ENCODE measurements around the gene TOGARAM1.
"Not testable (repeated sequence)": the region's sequence is repeated elsewhere in the genome, so short reads cannot be mapped to it uniquely, and the experiment has no call there.

TOGARAM1 gene

DNA sequence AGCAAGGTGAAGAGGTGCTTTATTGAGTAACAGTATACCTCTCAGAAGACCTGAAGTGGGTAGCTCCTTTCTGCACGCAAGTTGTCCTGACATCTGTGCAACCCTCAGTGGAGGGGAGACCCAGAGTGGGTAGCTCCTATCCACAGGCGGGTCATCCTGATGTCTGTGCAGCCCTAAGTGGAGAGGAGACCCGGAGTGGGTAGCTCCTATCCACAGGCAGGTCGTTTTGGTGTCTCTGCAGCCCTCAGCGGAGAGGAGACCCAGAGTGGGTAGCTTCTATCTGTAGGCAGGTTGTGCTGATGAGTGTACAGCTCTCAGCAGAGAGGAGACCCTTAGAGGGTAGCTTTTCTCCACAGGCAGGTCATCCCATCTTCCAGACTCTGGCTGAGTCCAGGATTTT is 76.9 kb downstream of the TOGARAM1 start:
- DNase-seq (ENCODE audit: low read depth) = no peak

DNA sequence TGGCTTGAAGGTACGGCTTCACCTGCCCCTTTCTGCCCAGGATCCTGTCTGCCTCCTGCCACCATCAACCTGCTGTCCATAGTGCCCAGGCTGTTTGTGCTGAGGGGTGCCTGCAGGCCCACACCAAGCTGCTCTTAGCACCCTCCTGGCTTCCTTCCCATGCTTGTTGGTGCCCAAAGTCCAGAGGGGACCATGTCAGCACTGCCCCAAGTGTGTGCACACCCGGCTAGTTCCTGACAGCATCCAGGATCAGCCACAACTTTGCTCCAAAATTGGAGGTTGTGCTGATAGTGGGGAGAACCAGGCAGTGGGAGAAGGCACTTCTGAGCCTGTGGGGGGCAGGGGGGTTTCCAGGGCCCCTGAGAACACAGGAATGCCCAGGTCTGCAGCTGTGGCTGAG is 77.4 kb downstream of the TOGARAM1 start:
- DNase-seq (ENCODE audit: low read depth) = no peak

DNA sequence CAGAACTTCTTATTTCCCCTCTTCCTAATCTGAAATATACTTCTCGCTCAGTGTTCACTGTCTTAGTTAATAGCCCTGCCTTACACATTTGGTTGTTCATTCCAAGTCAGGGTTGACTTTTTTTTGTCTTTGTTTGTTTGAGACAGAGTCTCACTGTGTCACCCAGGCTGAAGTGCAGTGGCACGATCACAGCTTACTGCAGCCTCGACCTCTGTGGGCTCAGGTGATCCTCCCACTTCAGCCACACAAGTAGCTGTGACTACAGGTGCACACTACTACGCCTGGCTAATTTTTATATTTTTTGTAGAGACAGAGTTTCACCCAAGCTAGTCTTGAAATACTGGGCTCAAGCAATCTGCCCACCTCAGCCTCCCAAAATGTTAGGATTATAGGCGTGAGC is 79.7 kb downstream of the TOGARAM1 start:
- no peak for DNase-seq (ENCODE audit: low read depth)

DNA sequence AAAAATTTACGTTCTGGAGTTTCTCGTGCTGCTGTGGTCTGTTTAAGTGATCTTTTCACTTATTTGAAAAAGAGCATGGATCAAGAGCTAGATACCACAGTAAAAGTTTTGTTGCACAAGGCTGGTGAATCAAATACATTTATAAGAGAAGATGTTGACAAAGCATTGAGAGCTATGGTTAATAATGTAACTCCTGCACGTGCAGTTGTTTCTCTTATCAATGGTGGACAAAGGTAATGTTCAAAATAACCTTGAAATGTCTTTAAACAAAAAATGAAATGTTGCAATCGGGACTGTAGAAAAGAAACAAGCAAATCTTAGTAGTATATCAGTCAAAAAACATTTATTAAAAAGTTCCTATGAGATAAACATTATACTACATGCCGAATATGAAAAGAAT is 82.6 kb downstream of the TOGARAM1 start:
- no peak for DNase-seq (ENCODE audit: low read depth)

DNA sequence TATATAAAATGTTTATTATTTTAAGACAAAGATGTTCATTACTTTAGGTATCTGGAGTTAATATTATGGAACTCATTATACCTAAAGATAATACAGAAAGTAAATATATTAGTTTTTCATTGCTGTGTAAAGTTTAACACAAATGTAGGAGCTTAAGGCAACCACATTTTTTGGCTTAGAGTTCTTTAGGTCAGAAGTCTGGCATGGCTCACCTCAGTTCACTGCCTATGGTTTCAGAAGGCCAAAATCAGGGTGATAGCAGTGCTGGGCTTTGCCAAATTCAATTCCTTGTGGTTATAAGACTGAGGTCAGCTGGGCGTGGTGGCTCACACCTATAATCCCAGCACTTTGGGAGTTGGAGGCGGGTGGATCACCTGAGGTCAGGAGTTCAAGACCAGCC is 86.4 kb downstream of the TOGARAM1 start:
- no peak for DNase-seq (ENCODE audit: low read depth)

DNA sequence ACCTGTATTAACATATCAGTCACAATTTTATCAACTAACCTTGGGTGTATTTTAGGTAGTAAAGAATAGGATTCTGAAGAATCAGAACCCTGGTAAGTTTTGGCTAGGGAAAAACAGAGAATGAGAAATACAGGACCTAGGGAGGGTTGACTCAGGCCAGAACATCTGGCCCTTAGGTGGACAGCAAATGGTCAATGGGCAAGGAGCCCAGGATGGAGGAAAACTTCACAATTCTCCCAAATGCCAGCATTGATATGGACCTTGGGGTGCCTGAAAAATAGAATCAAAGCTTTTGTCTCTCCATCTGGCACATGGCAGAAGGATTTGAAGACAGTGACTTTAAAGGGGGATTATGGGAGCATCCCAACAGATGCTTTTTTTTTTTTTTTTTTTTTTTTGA is 89.2 kb downstream of the TOGARAM1 start:
- DNase-seq (ENCODE audit: low read depth) = no peak

DNA sequence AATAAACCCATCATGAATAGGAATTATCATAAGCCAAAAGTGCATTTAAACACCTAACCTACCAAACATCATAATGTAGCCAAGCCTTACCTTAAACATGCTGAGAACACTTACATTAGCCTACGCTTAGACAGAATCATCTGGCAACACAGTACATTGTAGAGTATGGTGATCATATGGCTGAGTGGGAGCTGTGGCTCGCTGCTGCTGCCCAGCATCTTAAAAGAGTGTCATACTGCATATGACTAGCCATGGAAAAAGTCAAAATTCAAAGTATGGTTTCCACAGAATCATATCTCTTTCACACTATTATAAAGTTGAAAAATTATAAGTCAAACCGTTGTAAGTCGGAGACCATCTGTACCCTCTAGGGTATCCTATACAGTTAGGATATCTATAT is 89.9 kb downstream of the TOGARAM1 start:
- DNase-seq (ENCODE audit: low read depth) = no peak

DNA sequence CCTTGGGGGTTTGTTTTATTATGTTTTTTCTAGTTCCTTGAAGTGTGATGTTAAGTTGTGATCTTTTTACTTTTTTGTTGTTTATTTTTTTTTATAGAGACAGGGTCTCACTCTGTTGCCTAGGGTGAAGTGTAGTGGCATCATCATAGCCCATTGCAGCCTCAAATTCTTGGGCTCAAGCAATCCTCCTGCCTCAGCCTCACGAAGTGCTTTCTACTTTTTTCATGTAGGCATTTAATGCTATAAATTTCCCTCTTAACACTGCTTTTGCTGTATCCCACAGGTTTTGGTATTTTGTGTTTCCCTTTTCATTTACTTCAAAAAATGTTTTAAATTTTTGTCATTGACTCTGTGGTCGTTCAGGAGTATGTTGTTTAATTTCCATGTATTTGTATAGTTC is 95.4 kb downstream of the TOGARAM1 start:
- DNase-seq (ENCODE audit: low read depth) = no peak

DNA sequence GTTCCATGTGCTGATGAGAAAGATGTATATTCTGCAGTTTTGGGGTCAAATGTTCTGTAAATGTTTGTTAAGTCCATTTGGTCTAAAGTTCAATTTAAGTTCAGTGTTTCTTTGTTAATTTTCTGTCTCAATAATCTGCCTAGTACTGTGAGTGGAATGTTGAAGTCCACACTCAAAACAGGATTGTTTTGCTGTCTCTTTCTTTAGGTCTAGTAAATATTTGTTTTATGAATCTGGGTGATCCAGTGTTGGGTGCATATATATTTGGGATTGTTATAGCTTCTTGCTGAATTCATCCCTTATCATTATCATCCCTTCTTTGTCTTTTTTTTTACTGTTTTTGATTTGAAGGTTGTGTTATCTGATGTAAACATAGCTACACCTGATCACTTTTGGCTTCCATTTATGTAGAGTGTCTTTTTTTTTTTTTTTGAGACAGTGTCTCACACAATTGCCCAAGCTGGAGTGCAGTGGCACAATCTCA is 95.9 kb downstream of the TOGARAM1 start:
- no peak for DNase-seq (ENCODE audit: low read depth)

DNA sequence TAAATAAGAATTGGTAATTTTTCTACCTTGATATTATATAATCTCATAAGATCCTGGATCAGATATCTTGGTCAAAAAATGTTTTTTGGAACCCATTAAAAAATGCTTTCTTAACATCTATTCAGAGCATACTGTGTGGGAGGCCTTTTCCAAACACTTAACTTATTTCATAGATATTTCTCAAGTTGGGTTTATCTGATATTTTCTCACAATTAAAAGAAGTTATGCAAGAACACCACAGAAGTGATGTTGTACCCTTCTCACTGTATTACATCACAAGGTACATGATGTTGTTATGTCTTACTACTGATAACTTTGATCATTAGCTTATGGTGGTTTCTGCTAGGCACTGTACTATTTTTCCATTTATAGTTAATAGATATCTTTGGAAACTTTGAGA is 98.6 kb downstream of the TOGARAM1 start:
- no peak for DNase-seq (ENCODE audit: low read depth)

DNA sequence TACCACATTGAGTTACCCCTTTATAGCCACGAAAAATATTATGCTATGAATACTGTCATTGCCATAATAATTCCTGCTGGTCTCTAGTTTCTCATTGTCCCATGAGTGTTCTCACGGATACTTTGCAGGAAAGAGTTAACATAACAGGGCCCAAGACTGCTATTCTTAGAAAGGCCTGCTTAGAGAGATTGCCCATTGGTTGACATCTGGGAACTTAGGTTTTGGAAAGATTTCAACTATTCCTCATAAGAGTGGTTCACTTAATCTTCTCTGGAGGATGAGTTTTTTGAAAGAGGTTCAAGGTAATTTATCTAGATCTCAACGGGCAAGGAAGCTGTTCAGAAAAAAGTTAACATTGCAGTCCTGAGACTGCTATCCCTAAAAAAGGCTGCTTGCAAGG is 103.5 kb downstream of the TOGARAM1 start:
- DNase-seq (ENCODE audit: low read depth) = no peak

DNA sequence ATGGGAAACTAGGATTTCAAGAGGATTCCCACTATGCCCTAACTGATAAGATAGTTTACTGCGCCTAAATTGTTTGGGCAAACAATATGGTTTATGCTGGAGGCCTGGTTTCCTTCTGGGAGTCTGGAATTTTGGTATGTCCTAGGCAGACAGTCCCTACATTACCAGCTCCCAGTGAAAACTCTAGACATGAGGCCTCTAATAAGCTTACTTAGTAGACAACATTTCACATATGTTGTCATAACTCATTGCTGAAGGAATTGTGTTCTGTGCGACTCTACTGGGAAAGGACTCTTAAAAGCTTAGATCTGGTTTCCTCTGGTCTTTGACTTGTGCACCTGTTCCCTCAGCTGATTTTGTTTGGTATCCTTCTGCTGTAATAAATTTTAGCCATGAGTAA is 104.0 kb downstream of the TOGARAM1 start:
- no peak for DNase-seq (ENCODE audit: low read depth)

DNA sequence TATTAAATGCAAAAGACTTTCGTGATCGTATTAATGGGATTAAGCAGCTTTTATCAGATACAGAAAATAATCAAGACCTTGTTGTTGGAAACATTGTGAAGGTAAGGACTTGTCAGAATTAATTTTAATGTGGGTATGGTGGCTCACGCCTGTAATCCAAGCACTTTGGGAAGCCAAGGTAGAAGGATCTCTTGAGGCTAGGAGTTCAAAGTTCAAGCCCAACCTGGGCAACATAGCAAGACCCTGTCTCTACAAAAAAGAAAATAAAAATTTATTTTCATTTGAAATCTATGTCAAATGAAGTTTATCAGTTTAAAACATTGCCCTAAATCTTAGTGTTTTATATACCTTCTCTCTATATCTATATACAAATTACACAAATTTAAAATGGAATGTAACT is 104.7 kb downstream of the TOGARAM1 start:
- no peak for DNase-seq (ENCODE audit: low read depth)

DNA sequence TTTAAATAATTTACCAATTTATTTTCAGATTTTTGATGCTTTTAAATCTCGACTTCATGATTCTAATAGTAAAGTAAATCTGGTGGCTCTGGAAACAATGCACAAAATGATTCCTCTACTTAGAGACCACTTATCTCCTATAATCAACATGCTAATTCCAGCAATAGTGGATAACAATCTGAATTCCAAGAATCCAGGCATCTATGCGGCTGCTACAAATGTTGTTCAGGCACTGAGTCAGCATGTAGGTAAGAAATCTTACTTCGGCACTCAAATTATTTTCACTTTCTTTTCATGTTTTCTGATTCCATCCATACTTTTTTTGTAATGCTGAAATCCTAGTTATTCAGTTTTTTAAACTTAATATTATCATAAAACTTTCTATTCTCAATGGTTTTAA is 106.4 kb downstream of the TOGARAM1 start:
- DNase-seq (ENCODE audit: low read depth) = no peak

DNA sequence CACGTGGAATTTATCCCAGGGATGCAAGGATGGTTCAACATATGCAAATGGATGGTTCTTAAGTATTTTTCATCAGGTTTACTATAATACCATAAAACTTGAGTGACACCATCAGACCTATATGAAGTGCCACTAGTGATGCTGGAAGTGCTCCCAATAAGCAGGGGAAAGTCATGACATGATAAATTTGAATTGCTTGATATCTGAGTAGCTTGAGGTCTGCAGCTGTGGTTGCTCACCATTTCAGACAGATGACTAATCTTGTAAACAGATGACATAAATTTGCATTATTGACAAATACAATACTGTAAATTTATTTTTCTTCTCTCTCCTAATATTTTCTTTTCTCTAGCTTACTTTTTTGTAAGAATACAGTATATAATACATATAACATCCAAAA is 108.2 kb downstream of the TOGARAM1 start:
- no peak for DNase-seq (ENCODE audit: low read depth)

DNA sequence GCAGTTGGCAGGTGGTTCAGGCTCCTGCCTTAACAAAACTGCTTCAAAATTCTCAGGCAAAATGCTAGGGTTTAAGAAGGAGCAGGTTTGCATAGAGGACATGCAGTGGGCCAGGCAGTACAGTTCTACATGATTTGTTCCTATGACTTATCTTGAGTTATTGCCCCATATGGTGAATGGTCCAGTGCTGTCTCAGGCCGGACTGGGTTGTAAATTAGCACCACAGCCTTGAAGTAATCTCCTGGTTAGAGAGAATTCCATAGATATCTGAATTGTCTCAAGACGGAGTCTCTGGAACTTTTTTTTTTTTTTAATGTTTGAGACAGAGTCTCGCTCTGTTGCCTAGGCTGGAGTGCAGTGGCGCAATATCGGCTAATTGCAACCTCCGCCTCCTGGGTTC is 110.1 kb downstream of the TOGARAM1 start:
- no peak for DNase-seq (ENCODE audit: low read depth)

DNA sequence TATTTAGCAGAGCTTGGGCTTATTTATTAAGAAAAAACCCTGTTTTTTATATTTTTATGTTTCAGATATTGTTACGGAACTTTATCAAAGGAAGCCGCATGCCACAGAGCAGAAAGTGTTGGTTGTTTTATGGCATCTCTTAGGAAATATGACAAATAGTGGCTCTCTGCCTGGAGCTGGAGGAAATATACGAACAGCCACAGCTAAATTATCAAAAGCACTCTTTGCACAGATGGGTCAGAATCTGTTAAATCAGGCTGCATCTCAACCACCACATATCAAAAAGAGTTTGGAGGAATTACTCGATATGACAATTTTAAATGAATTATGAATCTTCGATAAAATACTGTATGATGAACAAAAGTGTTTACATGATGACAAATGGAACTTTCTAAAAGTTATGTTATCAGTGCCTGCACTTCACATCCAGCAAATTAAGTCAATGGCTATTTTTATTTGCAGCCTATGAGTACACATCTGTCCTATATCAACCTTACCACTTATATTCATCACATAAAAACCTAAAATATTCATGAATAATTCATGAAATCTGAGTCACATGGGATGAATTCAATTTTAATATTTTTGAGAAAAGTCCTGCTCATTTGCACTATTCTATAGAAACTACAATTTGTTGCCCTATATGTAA is 111.4 kb downstream of the TOGARAM1 start:
- no peak for DNase-seq (ENCODE audit: low read depth)

DNA sequence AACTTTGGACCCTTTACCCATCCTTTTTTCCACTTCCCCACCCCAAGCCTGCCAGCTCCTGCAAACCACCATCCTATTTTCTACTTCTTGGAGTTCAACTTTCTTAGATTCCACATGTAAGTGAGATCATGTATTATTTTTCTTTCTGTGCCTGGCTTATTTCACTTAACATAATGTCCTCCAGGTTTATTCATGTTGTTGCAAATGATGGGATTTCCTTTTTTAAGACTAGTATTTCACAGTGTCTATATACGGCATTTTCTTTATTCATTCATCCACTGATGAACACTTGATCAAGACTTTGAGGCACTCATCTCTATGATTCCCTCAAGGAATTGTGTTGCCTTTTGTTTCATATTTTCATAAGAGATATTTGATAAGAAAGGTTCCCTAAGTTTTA is 116.3 kb downstream of the TOGARAM1 start:
- DNase-seq (ENCODE audit: low read depth) = no peak

DNA sequence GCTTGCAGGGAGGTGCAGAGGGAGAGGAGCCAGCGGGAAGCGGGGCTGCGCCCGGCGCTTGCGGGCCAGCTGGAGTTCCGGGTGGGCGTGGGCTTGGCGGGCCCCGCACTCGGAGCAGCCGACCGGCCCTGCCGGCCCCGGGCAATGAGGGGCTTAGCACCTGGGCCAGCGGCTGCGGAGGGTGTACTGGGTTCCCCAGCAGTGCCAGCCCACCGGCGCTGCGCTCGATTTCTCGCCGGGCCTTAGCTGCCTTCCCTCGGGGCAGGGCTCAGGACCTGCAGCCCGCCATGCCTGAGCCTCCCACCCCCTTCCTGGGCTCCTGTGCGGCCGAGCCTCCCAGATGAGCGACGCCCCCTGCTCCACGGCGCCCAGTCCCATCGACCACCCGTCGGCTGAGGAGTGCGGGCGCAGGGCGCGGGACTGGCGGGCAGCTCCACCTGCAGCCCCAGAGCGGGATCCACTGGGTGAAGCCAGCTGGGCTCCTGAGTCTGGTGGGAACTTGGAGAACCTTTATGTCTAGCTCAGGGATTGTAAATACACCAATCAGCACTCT is 118.5 kb downstream of the TOGARAM1 start:
- DNase-seq (ENCODE audit: low read depth) = not testable (repeated sequence)

DNA sequence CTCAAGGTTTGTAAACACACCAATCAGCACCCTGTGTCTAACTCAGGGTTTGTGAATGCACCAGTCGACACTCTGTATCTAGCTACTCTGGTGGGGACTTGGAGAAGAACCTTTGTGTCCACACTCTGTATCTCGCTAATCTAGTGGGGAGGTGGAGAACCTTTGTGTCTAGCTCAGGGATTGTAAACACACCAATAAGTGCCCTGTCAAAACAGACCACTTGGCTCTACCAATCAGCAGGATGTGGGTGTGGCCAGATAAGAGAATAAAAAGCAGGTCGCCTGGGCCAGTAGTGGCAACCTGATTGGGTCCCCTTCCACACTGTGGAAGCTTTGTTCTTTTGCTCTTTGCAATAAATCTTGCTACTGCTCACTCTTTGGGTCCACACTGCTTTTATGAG is 119.1 kb downstream of the TOGARAM1 start:
- not testable (repeated sequence) for DNase-seq (ENCODE audit: low read depth)

DNA sequence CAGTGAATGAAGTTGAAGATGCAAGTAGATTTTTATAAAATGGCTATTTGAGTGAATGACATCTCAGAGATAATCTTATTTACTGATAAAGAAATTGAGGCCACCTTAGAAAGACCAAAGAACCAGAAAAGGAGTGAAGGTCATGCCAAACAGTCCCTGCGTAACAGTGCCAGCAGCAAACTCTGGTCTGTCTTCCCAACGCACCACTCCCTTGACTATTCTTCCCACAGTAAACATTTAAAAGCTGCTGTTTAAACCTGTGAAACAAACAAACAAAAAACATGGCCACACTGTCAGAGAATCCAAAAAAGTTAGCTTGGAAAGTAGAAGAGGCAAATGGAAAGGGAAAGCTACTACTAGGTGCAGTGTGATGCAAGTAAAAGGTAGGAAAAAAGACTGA is 120.4 kb downstream of the TOGARAM1 start:
- no peak for DNase-seq (ENCODE audit: low read depth)

DNA sequence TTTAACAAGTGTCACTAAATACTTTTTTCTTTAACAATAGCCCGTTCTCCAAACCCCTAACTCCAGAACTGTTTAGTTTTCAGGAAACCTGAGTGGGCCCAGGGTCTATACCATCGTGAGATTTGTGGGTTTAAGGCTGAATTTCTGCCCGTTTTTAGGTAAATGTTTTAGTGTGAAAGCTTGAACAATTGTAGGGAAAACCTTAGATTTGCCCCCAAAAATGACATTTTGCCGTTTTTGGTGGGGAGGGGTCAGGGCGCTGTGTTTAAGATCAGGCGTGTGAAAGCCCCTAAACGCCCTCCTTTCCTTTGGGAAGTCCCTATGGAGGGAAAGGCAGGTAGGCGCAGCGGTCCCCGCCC is 121.6 kb downstream of the TOGARAM1 start:
- DNase-seq (ENCODE audit: low read depth) = no peak

DNA sequence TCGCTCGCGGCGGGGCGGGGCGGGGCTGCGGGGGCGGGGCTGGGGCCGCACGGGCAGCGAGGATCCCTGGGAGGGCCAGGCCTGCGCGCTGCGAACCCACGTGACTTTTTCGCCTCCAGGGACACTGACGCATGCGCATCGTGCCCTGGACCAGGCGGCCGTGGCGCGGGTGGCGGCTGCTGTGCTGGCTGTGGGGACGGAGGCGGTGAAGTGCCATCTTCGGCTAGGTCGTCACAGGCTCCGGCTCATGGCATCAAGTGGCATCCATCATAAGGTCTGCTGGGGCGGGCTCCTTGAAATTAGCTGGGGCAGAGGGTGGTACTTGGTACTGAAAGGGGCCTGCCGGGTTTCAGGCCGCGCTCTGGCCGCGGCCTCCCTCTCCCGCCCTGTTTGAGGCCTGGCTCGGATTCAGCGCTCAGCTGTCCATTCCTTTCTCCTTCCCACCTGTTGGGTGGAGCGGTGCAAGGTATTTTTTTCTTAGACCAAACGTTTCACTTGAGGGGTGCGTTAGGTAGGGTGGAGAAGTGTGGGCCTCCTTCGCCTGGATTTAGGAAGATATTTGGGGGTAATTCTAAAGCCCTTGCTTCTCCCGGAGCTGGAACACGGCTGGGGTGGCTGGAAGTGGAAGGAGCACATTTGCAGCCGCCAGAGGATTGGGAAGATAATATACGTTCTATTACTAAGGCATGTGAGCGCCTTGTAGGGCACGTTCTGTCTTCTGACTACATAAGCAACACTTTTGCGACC is 122.2 kb downstream of the TOGARAM1 start, which contains the start of gene PRPF39:
Gene PRPF39 (plus strand): TSS at position 141 of the 747 bp plus-strand sequence. CDS start 11,124 bp downstream, outside the sequence.
- peak; percentile 92 for DNase-seq (ENCODE audit: low read depth)
